ENCODE results near the gene SELENOS. TPM values are rescaled to one million over a fixed set of nuclear protein-coding genes. Genes with fewer than 3 reads are reported as not detected.

SELENOS gene
- total RNA-seq, 2 experiments from 2014 or later: 30.9 to 31.7 TPM

GRCh38 chr15:101267320-101268104 is 9.8 kb downstream of the SELENOS start:
- intact Hi-C loops (cut with micrococcal nuclease): no loop called here
- no peaks in the 10 kb centered on the region for H3K9me3 Mint-ChIP-seq
- POLR2A ChIA-PET: interaction anchor here (1.0 to 1.3 kb wide), 2 partner anchors 12 to 27 kb away, joined by 3 read pairs; no protein-coding TSS in a partner anchor
- H3K36me3 Mint-ChIP-seq: peaks cover 22% of the 10 kb centered on the region
- CTCF ChIA-PET: interaction anchor here (0.6 to 2.8 kb wide), 6 partner anchors 9 to 388 kb away, joined by 4 to 13 read pairs (median 4); no protein-coding TSS in a partner anchor
- no peak for DNase-seq
- H3K4me3 Mint-ChIP-seq: no peak overlapping the region
- peaks cover 4% of the 10 kb centered on the region for H3K4me1 Mint-ChIP-seq (ENCODE audit: low read depth)
- H3K27ac Mint-ChIP-seq: no peak overlapping the region
- no peaks in the 10 kb centered on the region for H3K27me3 Mint-ChIP-seq

DNA sequence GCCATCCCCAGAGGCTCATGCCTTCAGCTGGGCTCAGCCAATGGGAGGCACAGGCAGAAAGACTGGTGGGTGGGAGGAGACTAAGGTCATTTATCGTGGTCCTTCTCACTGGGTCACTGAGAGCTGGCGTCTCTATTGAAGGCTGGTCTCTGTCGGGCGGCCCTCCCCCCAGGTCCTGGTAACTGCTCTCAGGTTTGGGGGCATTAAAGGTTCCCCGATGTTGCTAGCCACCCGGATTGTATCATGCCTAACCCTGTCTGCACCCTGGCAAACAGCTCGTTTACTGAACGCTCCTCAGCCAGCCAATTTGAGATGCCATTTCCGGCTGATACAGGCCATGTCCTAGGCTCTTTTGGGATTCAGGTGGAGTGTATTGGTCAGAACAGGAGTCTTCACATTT is 10.5 kb downstream of the SELENOS start:
- DNase-seq: no peak
- no peak overlapping the region for H3K27ac Mint-ChIP-seq
- ChIA-PET CTCF (interaction anchor here (0.8 to 2.8 kb wide), 2 partner anchors 9 to 251 kb away, joined by 3 to 13 read pairs; no protein-coding TSS in a partner anchor), POLR2A (interaction anchor here (1.3 kb wide), 1 partner anchor 11 kb away, joined by 3 read pairs; no protein-coding TSS in a partner anchor)
- H3K27me3 Mint-ChIP-seq: no peaks in the 10 kb centered on the region
- H3K36me3 Mint-ChIP-seq: peaks cover 18% of the 10 kb centered on the region
- no peak overlapping the region for H3K4me3 Mint-ChIP-seq
- peaks cover 4% of the 10 kb centered on the region for H3K4me1 Mint-ChIP-seq (ENCODE audit: low read depth)
- no peaks in the 10 kb centered on the region for H3K9me3 Mint-ChIP-seq
- intact Hi-C loops (cut with micrococcal nuclease): no loop called here

DNA sequence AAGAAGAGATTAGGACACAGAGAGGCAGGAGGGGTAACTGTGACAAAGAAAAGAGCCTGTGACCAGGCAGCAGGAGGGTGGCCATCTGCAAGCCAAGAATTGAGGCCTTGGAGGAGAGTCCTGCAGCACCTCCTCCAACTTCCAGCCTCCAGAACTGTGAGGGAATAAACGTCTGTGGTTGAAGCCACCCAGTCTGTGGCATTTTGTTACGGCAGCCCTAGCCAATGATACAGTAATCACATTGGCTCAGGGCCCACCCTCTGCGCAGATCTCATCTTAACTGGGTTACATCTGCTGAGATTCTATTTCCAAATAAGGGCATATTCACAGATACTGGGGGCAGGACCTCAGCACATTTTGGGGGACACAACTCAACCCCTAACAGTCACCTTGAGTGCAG is 11.3 kb downstream of the SELENOS start:
- ChIA-PET CTCF (interaction anchor here (0.8 to 2.8 kb wide), 2 partner anchors 8 to 250 kb away, joined by 3 to 13 read pairs; no protein-coding TSS in a partner anchor), POLR2A (interaction anchor here (1.3 kb wide), 1 partner anchor 10 kb away, joined by 3 read pairs; no protein-coding TSS in a partner anchor)
- Mint-ChIP-seq H3K4me3 (no peak overlapping the region), H3K9me3 (no peaks in the 10 kb centered on the region), H3K27me3 (no peaks in the 10 kb centered on the region), H3K4me1 (ENCODE audit: low read depth) (peaks cover 4% of the 10 kb centered on the region), H3K27ac (no peak overlapping the region), H3K36me3 (peaks cover 13% of the 10 kb centered on the region)
- intact Hi-C loops (cut with micrococcal nuclease): no loop called here
- no peak for DNase-seq

DNA sequence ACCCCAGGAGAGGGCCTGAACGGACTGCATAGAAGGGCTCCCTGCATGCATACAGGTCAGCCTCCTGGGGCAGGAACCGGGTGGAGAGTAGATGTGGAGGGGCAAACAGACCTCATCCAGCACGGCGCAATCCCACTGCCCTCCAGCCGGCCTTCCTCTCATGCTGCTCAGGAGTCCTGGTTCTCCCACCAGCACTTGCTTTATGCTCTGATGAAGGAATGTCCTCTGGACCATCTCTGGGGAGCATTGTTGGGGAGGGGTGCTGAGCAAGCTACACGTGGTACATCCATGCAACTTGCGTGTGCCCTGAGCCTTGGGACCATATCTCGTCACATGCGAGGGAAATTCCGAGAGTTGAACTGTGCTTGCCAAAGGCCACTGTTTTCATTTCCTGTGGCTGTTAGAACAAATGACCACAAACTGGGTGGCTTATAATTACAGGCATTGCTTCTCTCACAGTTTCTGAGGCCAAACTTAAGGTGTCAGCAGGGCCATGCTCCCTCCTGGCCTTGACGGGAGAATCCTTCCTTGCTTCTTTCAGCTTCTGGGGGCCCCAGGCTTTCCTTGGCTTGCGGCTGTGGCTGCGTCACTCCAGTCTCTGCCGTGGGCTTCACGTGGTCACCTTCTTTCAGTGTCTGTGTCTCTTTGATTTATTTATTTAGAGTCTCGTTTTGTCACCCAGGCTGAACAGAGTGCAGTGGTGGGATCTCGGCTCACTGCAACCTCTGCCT is 12.2 kb downstream of the SELENOS start:
- no peak for DNase-seq
- intact Hi-C loops (cut with micrococcal nuclease): no loop called here
- ChIA-PET POLR2A (no interaction called here), CTCF (no interaction called here)
- no peaks in the 10 kb centered on the region for H3K9me3 Mint-ChIP-seq
- peaks cover 9% of the 10 kb centered on the region for H3K36me3 Mint-ChIP-seq
- peaks cover 4% of the 10 kb centered on the region for H3K4me1 Mint-ChIP-seq (ENCODE audit: low read depth)
- no peaks in the 10 kb centered on the region for H3K27me3 Mint-ChIP-seq
- no peak overlapping the region for H3K4me3 Mint-ChIP-seq
- H3K27ac Mint-ChIP-seq: no peak overlapping the region

- H3K4me3 Mint-ChIP-seq: no peak overlapping the region
- H3K36me3 Mint-ChIP-seq: peaks cover 4% of the 10 kb centered on the region
- intact Hi-C loops (cut with micrococcal nuclease): no loop called here
- no peaks in the 10 kb centered on the region for H3K9me3 Mint-ChIP-seq
- DNase-seq: no peak
- no peak overlapping the region for H3K27ac Mint-ChIP-seq
- peaks cover 4% of the 10 kb centered on the region for H3K4me1 Mint-ChIP-seq (ENCODE audit: low read depth)
- H3K27me3 Mint-ChIP-seq: peaks cover 1% of the 10 kb centered on the region
- CTCF ChIA-PET: interaction anchor here (1.0 kb wide), 1 partner anchor 25 kb away, joined by 3 read pairs; no protein-coding TSS in a partner anchor
- POLR2A ChIA-PET: no interaction called here
Measured at GRCh38 chr15:101264011-101264410, 13.3 kb downstream of the SELENOS start.

GRCh38 chr15:101262551-101262950 is 14.7 kb downstream of the SELENOS start:
- peaks cover 4% of the 10 kb centered on the region for H3K4me1 Mint-ChIP-seq (ENCODE audit: low read depth)
- intact Hi-C loops (cut with micrococcal nuclease): no loop called here
- DNase-seq: no peak
- no peak overlapping the region for H3K4me3 Mint-ChIP-seq
- H3K36me3 Mint-ChIP-seq: no peaks in the 10 kb centered on the region
- H3K9me3 Mint-ChIP-seq: no peaks in the 10 kb centered on the region
- ChIA-PET POLR2A (no interaction called here), CTCF (interaction anchor here (0.6 to 2.0 kb wide), 5 partner anchors 8 to 383 kb away, joined by 4 to 6 read pairs (median 4); no protein-coding TSS in a partner anchor)
- H3K27me3 Mint-ChIP-seq: peaks cover 2% of the 10 kb centered on the region
- no peak overlapping the region for H3K27ac Mint-ChIP-seq

DNA sequence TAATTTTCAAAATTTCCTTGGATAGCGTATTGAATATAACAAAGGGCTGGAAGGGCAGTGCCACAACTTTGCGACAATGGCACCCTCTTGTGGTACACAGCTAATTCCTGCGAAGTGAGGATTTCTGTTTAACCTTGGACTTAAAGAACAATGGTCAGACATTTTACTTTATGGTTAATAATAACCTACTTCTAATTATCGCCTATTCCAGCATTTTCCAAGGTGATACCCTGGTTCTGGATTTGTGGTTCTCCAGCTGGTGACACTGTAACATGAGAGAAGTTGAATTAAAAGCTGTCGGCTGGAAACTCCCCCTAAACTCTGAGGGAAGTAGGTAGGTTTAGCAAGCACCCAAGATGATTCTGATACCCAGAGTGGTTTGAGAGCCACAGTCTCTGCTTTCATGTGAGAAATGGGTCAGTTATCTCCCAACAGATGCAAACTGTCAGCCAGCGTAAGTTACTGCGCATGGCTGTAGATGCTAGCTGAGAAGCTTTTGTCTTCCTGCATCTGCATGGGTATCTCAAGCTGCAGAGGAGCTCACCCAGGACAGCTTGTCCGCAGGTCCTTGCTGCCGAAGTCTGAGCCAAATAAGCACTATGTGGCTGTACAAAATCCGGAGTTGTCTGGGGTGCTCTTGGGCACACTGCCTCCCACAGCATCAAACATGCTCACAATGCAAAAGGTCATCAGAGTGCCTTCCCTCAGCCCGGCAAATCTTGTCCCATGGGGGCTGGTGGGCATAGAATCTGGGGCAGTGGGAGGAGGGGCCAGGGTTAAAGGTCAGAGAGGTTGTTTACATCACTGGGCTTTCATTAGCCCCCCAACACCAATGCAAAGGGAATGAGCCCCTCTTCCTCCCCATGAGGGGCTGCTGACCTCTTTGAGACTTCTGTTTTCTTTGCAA is 18.8 kb downstream of the SELENOS start:
- Mint-ChIP-seq H3K27ac (no peak overlapping the region), H3K4me3 (peak overlapping the region; percentile 35), H3K9me3 (no peaks in the 10 kb centered on the region), H3K4me1 (ENCODE audit: low read depth) (peaks cover 10% of the 10 kb centered on the region), H3K36me3 (no peaks in the 10 kb centered on the region), H3K27me3 (peaks cover 2% of the 10 kb centered on the region)
- peak; percentile 62 for DNase-seq
- intact Hi-C loops (cut with micrococcal nuclease): loop anchor here (1.0 to 5.0 kb wide), 3 partner anchors 170 to 341 kb away; partner anchors contain the start of gene LRRK1
- ChIA-PET CTCF (interaction anchor here (0.7 to 7.3 kb wide), 34 partner anchors 9 to 340 kb away, joined by 3 to 123 read pairs (median 5); no protein-coding TSS in a partner anchor), POLR2A (interaction anchor here (0.6 kb wide), 1 partner anchor 171 kb away, joined by 3 read pairs; no protein-coding TSS in a partner anchor)

DNA sequence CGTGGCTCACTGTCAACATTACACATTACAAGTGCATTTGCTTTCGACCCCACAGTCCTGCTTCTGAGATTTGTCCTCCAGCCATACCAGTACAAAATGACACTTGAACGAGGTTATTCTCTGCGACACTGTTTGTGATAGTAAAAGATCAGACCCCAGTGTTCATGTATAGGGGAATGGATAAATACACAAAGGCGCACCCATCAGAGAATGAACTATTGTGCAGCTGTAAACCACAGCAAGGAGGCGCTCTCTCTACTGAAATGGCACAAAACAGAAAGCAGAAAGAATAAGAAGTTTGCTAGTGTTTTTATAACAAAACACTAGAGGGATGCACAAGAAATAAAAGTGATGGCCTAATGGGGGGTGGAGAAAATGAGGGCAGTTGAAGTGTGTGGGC is 20.5 kb downstream of the SELENOS start:
- ChIA-PET CTCF (interaction anchor here (1.1 to 7.3 kb wide), 11 partner anchors 10 to 248 kb away, joined by 3 to 123 read pairs (median 6); no protein-coding TSS in a partner anchor), POLR2A (interaction anchor here (1.6 kb wide), 1 partner anchor 10 kb away, joined by 3 read pairs; no protein-coding TSS in a partner anchor)
- Mint-ChIP-seq H3K27ac (no peak overlapping the region), H3K27me3 (peaks cover 2% of the 10 kb centered on the region), H3K36me3 (no peaks in the 10 kb centered on the region), H3K4me3 (no peak overlapping the region), H3K9me3 (no peaks in the 10 kb centered on the region), H3K4me1 (ENCODE audit: low read depth) (peaks cover 18% of the 10 kb centered on the region)
- intact Hi-C loops (cut with micrococcal nuclease): loop anchor here (5.0 kb wide), 1 partner anchor 339 kb away; the partner anchor contains the start of gene LRRK1
- no peak for DNase-seq

- Mint-ChIP-seq H3K4me1 (ENCODE audit: low read depth) (peaks cover 18% of the 10 kb centered on the region), H3K27ac (no peak overlapping the region), H3K9me3 (no peaks in the 10 kb centered on the region), H3K27me3 (peaks cover 2% of the 10 kb centered on the region), H3K36me3 (no peaks in the 10 kb centered on the region), H3K4me3 (no peak overlapping the region)
- CTCF ChIA-PET: interaction anchor here (0.7 to 7.3 kb wide), 9 partner anchors 36 to 247 kb away, joined by 3 to 123 read pairs (median 4); no protein-coding TSS in a partner anchor
- intact Hi-C loops (cut with micrococcal nuclease): loop anchor here (5.0 kb wide), 1 partner anchor 338 kb away; the partner anchor contains the start of gene LRRK1
- DNase-seq: no peak
- POLR2A ChIA-PET: interaction anchor here (1.6 kb wide), 1 partner anchor 11 kb away, joined by 3 read pairs; no protein-coding TSS in a partner anchor
Measured at GRCh38 chr15:101255615-101256241, 21.6 kb downstream of the SELENOS start.

DNA sequence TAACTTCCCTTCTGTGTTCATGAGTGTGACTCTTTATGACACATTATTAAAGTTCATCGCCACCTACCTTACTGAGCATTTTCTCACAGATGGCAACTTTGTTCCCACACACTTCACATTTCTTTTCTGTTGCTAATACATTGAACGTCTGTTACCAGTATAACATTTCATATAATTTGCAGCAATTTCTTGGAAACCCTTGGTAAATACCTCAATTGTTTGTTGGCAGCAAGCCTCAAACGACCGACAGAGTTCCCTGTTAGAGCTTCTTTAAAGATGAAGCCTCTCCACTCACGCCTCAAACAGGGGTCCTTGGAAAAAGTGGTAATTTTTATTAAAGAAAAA is 22.3 kb downstream of the SELENOS start:
- intact Hi-C loops (cut with micrococcal nuclease): loop anchor here (5.0 kb wide), 1 partner anchor 338 kb away; the partner anchor contains the start of gene LRRK1
- no peak overlapping the region for H3K4me3 Mint-ChIP-seq
- H3K9me3 Mint-ChIP-seq: no peaks in the 10 kb centered on the region
- CTCF ChIA-PET: interaction anchor here (1.4 to 7.3 kb wide), 4 partner anchors 66 to 246 kb away, joined by 3 to 123 read pairs (median 66); no protein-coding TSS in a partner anchor
- POLR2A ChIA-PET: interaction anchor here (1.6 kb wide), 1 partner anchor 12 kb away, joined by 3 read pairs; no protein-coding TSS in a partner anchor
- H3K4me1 Mint-ChIP-seq (ENCODE audit: low read depth): peaks cover 25% of the 10 kb centered on the region
- no peak overlapping the region for H3K27ac Mint-ChIP-seq
- H3K36me3 Mint-ChIP-seq: peaks cover 5% of the 10 kb centered on the region
- no peak for DNase-seq
- H3K27me3 Mint-ChIP-seq: peaks cover 2% of the 10 kb centered on the region

All from activated CD4-positive, alpha-beta memory T cell treated with anti-CD3 and anti-CD28 coated beads for 36 hours (primary cell).